Stimulated activated CD4-positive, alpha-beta T cell treated with anti-CD3 and anti-CD28 coated beads, Interleukin-12 subunit alpha, Interleukin-12 subunit beta, amount 100 ng/mL, for 24 hours (primary cell): ENCODE results near the gene TSPY8.
"Not testable (repeated sequence)": the region's sequence is repeated elsewhere in the genome, so short reads cannot be mapped to it uniquely, and the experiment has no call there.

ENCODE experiments used
- DNase-seq, 2 experiments: peaks; one replicate each; pipeline ENCODE4 v3.0.0-alpha.2; 2020; ENCODE audit warnings: low read depth in 2 of 2

The TSPY8 gene, protein sequence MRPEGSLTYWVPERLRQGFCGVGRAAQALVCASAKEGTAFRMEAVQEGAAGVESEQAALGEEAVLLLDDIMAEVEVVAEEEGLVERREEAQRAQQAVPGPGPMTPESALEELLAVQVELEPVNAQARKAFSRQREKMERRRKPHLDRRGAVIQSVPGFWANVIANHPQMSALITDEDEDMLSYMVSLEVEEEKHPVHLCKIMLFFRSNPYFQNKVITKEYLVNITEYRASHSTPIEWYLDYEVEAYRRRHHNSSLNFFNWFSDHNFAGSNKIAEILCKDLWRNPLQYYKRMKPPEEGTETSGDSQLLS

DNA sequence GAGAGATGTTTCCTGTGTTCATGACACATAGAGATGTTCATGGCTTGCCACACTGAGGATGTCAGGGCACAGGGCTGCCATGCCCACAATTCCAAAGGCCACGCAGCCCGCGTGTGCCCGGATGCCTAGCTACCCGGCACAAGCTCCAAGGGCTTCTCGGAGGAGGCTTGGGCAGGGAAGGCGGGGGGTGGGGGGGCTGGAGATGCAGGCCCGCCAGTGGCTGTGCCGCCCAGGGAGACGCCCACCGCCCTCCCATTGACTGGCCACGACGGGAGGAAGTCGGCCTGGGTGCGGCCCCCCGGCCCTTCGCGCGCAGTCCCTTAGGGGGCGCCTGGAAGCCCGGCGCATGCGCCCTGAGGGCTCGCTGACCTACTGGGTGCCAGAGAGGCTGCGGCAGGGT lies at the start of gene TSPY8:
Gene TSPY8 (plus strand): TSS at position 301 of the 400 bp plus-strand sequence. CDS start 46 bp downstream, at position 347.
- not testable (repeated sequence) for DNase-seq

- no peak for DNase-seq
Observed at GRCh38 chrY:9320996-9321395, 36.6 kb upstream of the TSPY8 start.

DNA sequence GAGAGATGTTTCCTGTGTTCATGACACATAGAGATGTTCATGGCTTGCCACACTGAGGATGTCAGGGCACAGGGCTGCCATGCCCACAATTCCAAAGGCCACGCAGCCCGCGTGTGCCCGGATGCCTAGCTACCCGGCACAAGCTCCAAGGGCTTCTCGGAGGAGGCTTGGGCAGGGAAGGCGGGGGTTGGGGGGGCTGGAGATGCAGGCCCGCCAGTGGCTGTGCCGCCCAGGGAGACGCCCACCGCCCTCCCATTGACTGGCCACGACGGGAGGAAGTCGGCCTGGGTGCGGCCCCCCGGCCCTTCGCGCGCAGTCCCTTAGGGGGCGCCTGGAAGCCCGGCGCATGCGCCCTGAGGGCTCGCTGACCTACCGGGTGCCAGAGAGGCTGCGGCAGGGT lies 20.4 kb upstream of the TSPY8 start, which contains the start of gene TSPY4:
Gene TSPY4 (plus strand): TSS at position 301 of the 400 bp plus-strand sequence. CDS start 46 bp downstream, at position 347.
- DNase-seq, result not testable (repeated sequence)

DNA sequence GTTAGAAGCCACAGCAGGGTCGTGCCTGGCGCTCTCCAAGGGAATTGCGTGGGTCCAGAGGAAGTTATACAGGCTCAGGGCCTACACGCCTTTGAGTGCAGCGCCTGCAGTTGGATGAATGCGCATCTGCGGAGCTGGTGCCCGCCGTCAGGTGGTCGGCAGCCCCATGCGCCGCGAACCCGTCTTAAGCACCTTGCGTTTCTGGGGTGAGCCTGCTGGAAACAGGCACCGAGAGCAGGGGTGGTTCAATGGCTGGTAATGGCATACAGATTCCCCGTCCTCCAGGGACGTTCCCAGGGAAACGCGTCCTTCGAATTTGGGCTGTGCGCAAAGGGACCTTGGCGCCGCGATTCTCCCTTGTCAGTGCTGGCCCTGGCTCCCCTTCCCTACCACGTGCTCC lies 38.9 kb downstream of the TSPY8 start:
- not testable (repeated sequence) for DNase-seq

DNA sequence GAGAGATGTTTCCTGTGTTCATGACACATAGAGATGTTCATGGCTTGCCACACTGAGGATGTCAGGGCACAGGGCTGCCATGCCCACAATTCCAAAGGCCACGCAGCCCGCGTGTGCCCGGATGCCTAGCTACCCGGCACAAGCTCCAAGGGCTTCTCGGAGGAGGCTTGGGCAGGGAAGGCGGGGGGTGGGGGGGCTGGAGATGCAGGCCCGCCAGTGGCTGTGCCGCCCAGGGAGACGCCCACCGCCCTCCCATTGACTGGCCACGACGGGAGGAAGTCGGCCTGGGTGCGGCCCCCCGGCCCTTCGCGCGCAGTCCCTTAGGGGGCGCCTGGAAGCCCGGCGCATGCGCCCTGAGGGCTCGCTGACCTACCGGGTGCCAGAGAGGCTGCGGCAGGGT lies 40.5 kb downstream of the TSPY8 start, which contains the start of gene TSPY3:
Gene TSPY3 (plus strand): TSS at position 301 of the 400 bp plus-strand sequence. CDS start 46 bp downstream, at position 347.
- DNase-seq, result not testable (repeated sequence)
